Chondrocyte (in vitro differentiated cells): Measurements from ENCODE around the gene CCDC93. TPM values are rescaled to one million over a fixed set of nuclear protein-coding genes. Genes with fewer than 3 reads are reported as not detected.

Experiments
- DNase-seq: peaks from one replicate; pipeline ENCODE4 v3.0.0; 2021; ENCODE audit warnings: mixed read lengths, low spot score
- H3K27ac Mint-ChIP-seq: one replicate; pipeline ENCODE4 v1.8.0; 2021; ENCODE audit warnings: mild to moderate bottlenecking, moderate library complexity, mixed read lengths; ENCODE audit not compliant: unreplicated experiment
- H3K27me3 Mint-ChIP-seq: 2 replicates; pipeline ENCODE4 v1.8.0; 2021; ENCODE audit warnings: low read depth, mixed read lengths
- H3K36me3 Mint-ChIP-seq: 2 replicates; pipeline ENCODE4 v1.8.0; 2021; ENCODE audit warnings: low read depth, mixed read lengths
- H3K4me1 Mint-ChIP-seq: 2 replicates; pipeline ENCODE4 v1.8.0; 2021; ENCODE audit warnings: low read depth, mild to moderate bottlenecking, mixed read lengths
- H3K4me3 Mint-ChIP-seq: one replicate; pipeline ENCODE4 v1.8.0; 2021; ENCODE audit warnings: mild to moderate bottlenecking, moderate library complexity, mixed read lengths; ENCODE audit not compliant: unreplicated experiment
- H3K9me3 Mint-ChIP-seq: 2 replicates; pipeline ENCODE4 v1.8.0; 2021; ENCODE audit warnings: low read depth, mixed read lengths
- total RNA-seq: library from RNA; stranded (reverse); gene quantifications from 3 replicates; pipeline ENCODE4 v1.2.1, GENCODE V29; 2021
- TF ChIP-seq, protein P1 (sequence below): fragments of 200-600 bp; sonication (generic); IDR thresholded peaks from 2 replicates; pipeline ENCODE4 v1.5.0; 2021; ENCODE audit warnings: antibody characterized with exemption, mild to moderate bottlenecking, moderate library complexity

The CCDC93 gene
- total RNA-seq, 1 donor from 2014 or later = 22.8 TPM

DNA sequence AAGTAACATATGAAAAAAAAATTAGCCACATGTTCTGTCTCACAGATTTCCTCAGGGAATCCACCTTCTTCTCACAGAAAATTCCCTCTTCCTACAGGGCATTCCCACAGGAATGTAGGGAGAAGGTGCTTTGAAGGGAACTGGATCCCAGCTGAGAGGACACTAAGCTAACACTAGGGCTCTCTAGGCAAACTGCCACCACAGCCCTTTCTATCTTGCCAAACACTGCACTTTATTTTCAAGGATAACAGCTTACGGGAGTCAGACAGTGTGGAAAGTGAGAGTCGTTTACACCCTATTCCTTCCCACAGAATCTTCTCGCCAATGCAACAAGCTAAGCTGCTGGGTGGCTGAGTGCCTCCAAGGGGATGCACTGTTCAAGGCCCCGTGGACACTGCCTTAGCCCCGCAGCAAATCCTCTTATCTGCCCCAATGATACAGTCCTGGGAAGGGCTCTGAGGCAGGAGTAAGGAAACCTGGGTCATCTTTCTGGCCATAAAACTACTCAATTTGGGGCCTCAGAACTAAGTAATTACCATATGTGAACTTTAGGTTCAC lies 76.9 kb downstream of the CCDC93 start:
- no peak overlapping the region for H3K27ac Mint-ChIP-seq
- H3K27me3 Mint-ChIP-seq = no peaks in the 10 kb centered on the region
- H3K4me1 Mint-ChIP-seq = no peaks in the 10 kb centered on the region
- no peak for DNase-seq
- TF ChIP-seq, protein P1, sequence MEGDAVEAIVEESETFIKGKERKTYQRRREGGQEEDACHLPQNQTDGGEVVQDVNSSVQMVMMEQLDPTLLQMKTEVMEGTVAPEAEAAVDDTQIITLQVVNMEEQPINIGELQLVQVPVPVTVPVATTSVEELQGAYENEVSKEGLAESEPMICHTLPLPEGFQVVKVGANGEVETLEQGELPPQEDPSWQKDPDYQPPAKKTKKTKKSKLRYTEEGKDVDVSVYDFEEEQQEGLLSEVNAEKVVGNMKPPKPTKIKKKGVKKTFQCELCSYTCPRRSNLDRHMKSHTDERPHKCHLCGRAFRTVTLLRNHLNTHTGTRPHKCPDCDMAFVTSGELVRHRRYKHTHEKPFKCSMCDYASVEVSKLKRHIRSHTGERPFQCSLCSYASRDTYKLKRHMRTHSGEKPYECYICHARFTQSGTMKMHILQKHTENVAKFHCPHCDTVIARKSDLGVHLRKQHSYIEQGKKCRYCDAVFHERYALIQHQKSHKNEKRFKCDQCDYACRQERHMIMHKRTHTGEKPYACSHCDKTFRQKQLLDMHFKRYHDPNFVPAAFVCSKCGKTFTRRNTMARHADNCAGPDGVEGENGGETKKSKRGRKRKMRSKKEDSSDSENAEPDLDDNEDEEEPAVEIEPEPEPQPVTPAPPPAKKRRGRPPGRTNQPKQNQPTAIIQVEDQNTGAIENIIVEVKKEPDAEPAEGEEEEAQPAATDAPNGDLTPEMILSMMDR = no peak
- no peak overlapping the region for H3K4me3 Mint-ChIP-seq
- peaks cover 41% of the 10 kb centered on the region for H3K36me3 Mint-ChIP-seq
- H3K9me3 Mint-ChIP-seq = no peaks in the 10 kb centered on the region

DNA sequence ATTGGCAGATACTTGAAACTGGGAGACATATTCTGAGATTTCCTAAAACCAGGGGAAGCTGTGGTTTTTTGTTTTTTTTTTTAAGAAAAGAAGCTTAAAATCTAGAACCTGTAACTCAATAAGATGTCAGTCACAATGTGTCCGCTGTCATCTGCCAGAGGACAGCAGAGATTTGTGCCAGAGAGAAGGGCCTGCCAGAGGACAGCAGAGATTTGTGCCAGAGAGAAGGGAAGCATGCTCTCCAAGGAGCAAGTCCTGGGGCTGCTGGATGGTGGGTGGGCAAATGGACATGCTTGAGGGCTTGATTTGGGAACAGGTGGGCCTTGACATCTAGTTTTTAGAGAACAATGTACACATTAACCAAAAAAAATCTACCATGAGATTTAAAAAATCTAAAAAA lies 77.9 kb downstream of the CCDC93 start:
- TF ChIP-seq, protein P1 = no peak
- Mint-ChIP-seq H3K9me3 (no peaks in the 10 kb centered on the region), H3K4me1 (no peaks in the 10 kb centered on the region), H3K27me3 (no peaks in the 10 kb centered on the region), H3K4me3 (no peak overlapping the region), H3K27ac (no peak overlapping the region), H3K36me3 (peaks cover 48% of the 10 kb centered on the region)
- no peak for DNase-seq

DNA sequence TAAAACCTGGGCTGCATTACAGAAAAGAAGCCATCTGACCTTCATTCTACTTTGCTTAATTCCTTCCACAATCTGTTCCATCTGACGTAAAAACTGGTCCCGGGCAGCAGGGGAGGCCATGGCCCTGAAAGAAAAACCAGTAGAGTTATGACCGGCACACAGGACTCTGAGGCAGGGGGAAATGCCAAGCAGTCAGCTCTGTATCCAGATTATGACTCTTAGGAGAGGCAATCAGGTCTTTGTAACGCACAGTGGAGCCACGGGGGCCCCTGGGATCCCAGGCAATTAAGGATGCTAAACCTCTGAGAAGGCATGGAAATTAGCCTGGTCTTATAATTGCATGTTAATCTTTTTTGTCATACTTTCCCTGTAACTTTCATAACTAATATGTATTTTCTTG lies 78.4 kb downstream of the CCDC93 start:
- H3K4me3 Mint-ChIP-seq = no peak overlapping the region
- no peaks in the 10 kb centered on the region for H3K9me3 Mint-ChIP-seq

DNA sequence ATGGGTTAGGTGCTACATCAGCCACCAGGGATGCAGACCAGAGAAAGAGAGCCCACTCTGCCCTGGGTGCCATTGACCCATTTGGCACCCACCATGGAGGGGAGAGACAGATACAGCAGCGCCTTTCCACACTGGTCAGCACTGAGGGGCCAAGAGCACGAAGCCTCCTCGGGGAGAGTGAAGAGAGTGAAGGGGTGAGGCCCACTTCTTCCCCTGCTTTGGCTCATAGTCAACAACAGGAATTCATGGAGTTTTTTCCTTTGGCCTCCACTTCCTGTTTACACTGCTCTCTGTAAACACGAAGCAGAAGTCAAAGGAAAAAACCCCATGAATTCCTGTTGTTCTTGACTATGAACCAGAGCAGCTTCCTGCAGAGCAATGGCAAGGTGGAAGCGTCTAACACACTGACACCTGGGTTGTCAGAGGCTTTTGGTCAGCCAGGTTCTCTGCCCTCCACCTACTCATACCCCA lies 80.0 kb downstream of the CCDC93 start:
- no peak for DNase-seq
- TF ChIP-seq, protein P1 = no peak
- Mint-ChIP-seq H3K36me3 (peaks cover 52% of the 10 kb centered on the region), H3K27me3 (no peaks in the 10 kb centered on the region), H3K9me3 (no peaks in the 10 kb centered on the region), H3K27ac (no peak overlapping the region), H3K4me1 (no peaks in the 10 kb centered on the region), H3K4me3 (no peak overlapping the region)

More for the DNA sequence above, 78.4 kb downstream of the CCDC93 start:
- TF ChIP-seq, protein P1 = no peak
- no peak overlapping the region for H3K27ac Mint-ChIP-seq
- no peaks in the 10 kb centered on the region for H3K27me3 Mint-ChIP-seq
- H3K36me3 Mint-ChIP-seq = peaks cover 49% of the 10 kb centered on the region
- no peak for DNase-seq
- H3K4me1 Mint-ChIP-seq = no peaks in the 10 kb centered on the region

DNA sequence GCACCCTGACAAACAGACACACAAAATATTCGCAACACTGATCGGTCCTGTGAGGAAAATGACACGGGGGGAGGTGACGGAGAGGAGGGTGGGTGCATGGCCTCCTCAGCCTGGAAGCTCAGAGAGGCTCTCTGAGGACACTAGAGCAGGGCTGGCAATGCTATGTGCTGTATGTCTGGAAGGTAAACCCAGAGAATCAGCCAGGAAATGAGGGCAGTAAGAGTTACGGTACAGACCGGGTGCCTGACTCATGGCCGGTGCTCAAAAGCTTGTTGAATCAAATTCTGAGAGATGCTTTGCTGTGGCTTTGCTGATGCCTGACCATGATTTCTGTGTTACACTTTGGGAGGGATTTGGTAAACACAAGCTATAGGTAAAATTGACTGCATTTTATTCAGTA lies 81.9 kb downstream of the CCDC93 start:
- Mint-ChIP-seq H3K4me1 (no peaks in the 10 kb centered on the region), H3K27me3 (no peaks in the 10 kb centered on the region), H3K4me3 (no peak overlapping the region), H3K9me3 (peaks cover 4% of the 10 kb centered on the region), H3K36me3 (peaks cover 63% of the 10 kb centered on the region), H3K27ac (no peak overlapping the region)
- TF ChIP-seq, protein P1 = no peak
- no peak for DNase-seq
